K562 (cell line): Measurements from ENCODE around the gene SOX15. TPM values are rescaled to one million over a fixed set of nuclear protein-coding genes. Genes with fewer than 3 reads are reported as not detected.

Experiments
- ATAC-seq: fragments of 200-7000 bp; cut with Tn5 transposase; 3 replicates; pipeline ENCODE4 v1.9.1; 2020; ENCODE audit warnings: moderate library complexity
- BruUV-seq: library from RNA; stranded (reverse); fragments of 400-500 nt; replicated peaks from 2 replicates; lab custom pipeline; 2021; lab: Mats Ljungman, UMichigan
- CTCF ChIA-PET: fragments of 300-600 bp; formaldehyde crosslinking; extraction: SDS; loops from one replicate; lab custom pipeline; 2021; ENCODE audit warnings: low intra/inter-chr PET ratio; lab: Yijun Ruan, JAX
- POLR2A ChIA-PET: fragments of 300-600, 350-650 bp; sonication (Branson Sonifier 250); formaldehyde crosslinking; extraction: SDS; loops from one replicate; lab custom pipeline; 2021; ENCODE audit warnings: antibody characterized with exemption, inconsistent platforms; lab: Yijun Ruan, JAX
- DNase-seq, 4 experiments: peaks; one replicate each; pipeline versions ENCODE4 v3.0.0 to v3.0.0-alpha.2; 2011 to 2018; ENCODE audit warnings: low spot score in 3 of 4, mixed read lengths in 3 of 4; ENCODE audit errors: extremely low read depth in 1 of 4
- FAIRE-seq: peaks from 2 replicates; lab custom pipeline; 2011; peaks lifted over from hg19 to GRCh38; lab: Jason Lieb, UNC
- H2AFZ ChIP-seq: 2 replicates; pipeline ENCODE4 v1.6.0; 2011; ENCODE audit warnings: low read depth, low read length, control low read depth, inconsistent platforms
- H3K27ac ChIP-seq: fragments of 200-600 bp; 3 replicates; pipeline ENCODE4 v1.8.0; 2011; ENCODE audit warnings: low read depth, mild to moderate bottlenecking, control low read depth, inconsistent platforms, low read length, moderate library complexity, mixed read lengths; ENCODE audit errors: extremely low read depth
- H3K27me3 ChIP-seq, 2 experiments: fragments of 300-600 bp in 1 of 2; 2 replicates in 1 of 2; 3 replicates in 1 of 2; pipeline versions ENCODE4 v1.6.0 to v1.8.0; 2011; ENCODE audit warnings: inconsistent platforms in 2 of 2, low read length in 2 of 2, mild to moderate bottlenecking in 1 of 2, mixed read lengths in 1 of 2, moderate library complexity in 1 of 2; ENCODE audit not compliant: control insufficient read depth in 2 of 2, insufficient read depth in 2 of 2
- H3K36me3 ChIP-seq: fragments of 300-600 bp; 3 replicates; pipeline ENCODE4 v1.8.0; 2011; ENCODE audit warnings: mild to moderate bottlenecking, low read length, inconsistent platforms; ENCODE audit not compliant: control insufficient read depth, insufficient read depth
- H3K4me1 ChIP-seq, 2 experiments: fragments of 200-600 bp in 1 of 2; replicated peaks in 1 of 2; 2 replicates in 1 of 2; 3 replicates in 1 of 2; pipeline versions ENCODE4 v1.5.1 to v1.8.0; 2011; ENCODE audit warnings: inconsistent platforms in 2 of 2, low read length in 2 of 2, mild to moderate bottlenecking in 1 of 2, mixed read lengths in 1 of 2, moderate library complexity in 1 of 2; ENCODE audit not compliant: control insufficient read depth in 2 of 2, insufficient read depth in 2 of 2
- H3K4me2 ChIP-seq: 2 replicates; pipeline ENCODE4 v1.6.1; 2011; ENCODE audit warnings: low read length, control low read depth, inconsistent platforms, mixed read lengths; ENCODE audit not compliant: insufficient read depth
- H3K4me3 ChIP-seq: fragments of 200-600 bp; sonication (generic), shearing (Covaris generic); 2 replicates; pipeline ENCODE4 v1.5.1; 2016; ENCODE audit warnings: control low read depth, inconsistent platforms
- H3K79me2 ChIP-seq: fragments of 200-600 bp; 3 replicates; pipeline ENCODE4 v1.8.0; 2011; ENCODE audit warnings: low read length, inconsistent platforms; ENCODE audit not compliant: control insufficient read depth, insufficient read depth
- H3K9ac ChIP-seq, 2 experiments: 2 replicates each; pipeline versions ENCODE4 v1.6.0 to v1.6.1; 2011; ENCODE audit warnings: low read depth in 2 of 2, low read length in 2 of 2, control low read depth in 1 of 2, inconsistent platforms in 1 of 2, mild to moderate bottlenecking in 1 of 2, mixed read lengths in 1 of 2; ENCODE audit not compliant: insufficient read depth in 1 of 2
- H3K9me1 ChIP-seq: one replicate; pipeline ENCODE4 v1.6.0; 2011; ENCODE audit warnings: inconsistent platforms, mild to moderate bottlenecking, low read length, moderate library complexity; ENCODE audit not compliant: control insufficient read depth, insufficient read depth
- H3K9me3 ChIP-seq: replicated peaks from 2 replicates; pipeline ENCODE4 v1.5.1; 2011; ENCODE audit warnings: low read depth, low read length, inconsistent platforms; ENCODE audit not compliant: control insufficient read depth, insufficient read depth
- H4K20me1 ChIP-seq: replicated peaks from 2 replicates; pipeline ENCODE4 v1.6.1; 2011; ENCODE audit warnings: low read length, inconsistent platforms, mixed read lengths; ENCODE audit not compliant: control insufficient read depth, insufficient read depth
- CEBPZ ChIP-seq: fragments of 150-350 bp; IDR thresholded peaks from 2 replicates; pipeline ENCODE4 v1.6.1; 2014; ENCODE audit warnings: low read depth, mild to moderate bottlenecking, low read length, borderline replicate concordance
- MYBL2 ChIP-seq, 2 experiments: fragments of 450-650 bp in 1 of 2; sonication (generic) in 1 of 2; formaldehyde crosslinking in 1 of 2; IDR thresholded peaks; 2 replicates each; pipeline versions ENCODE4 v1.6.1 to v1.8.1; 2017 to 2022; ENCODE audit warnings: borderline replicate concordance in 1 of 2, inconsistent platforms in 1 of 2, low read depth in 1 of 2, mild to moderate bottlenecking in 1 of 2, missing genetic modification reagents in 1 of 2, moderate library complexity in 1 of 2
- MYNN ChIP-seq, 2 experiments: sonication (generic); formaldehyde crosslinking in 1 of 2; IDR thresholded peaks; 2 replicates each; pipeline versions ENCODE4 v1.5.0 to v1.6.1; 2016 to 2020; ENCODE audit warnings: antibody characterized with exemption in 1 of 2, missing genetic modification reagents in 1 of 2
- POLR2G ChIP-seq: fragments of 200-400 bp; formaldehyde crosslinking; IDR thresholded peaks from 2 replicates; pipeline ENCODE4 v1.6.1; 2017; ENCODE audit warnings: low read depth, mild to moderate bottlenecking, antibody characterized with exemption, low read length, moderate library complexity
- RFX5 ChIP-seq: IDR thresholded peaks from 2 replicates; pipeline ENCODE4 v1.6.1; 2011; ENCODE audit warnings: low read depth, mild to moderate bottlenecking, improper control_type of control experiment, low read length
- SMARCE1 ChIP-seq: fragments of 450-650 bp; IDR thresholded peaks from 2 replicates; pipeline ENCODE4 v1.7.1; 2016; ENCODE audit warnings: mild to moderate bottlenecking
- ZBTB7A ChIP-seq: IDR thresholded peaks from 2 replicates; pipeline ENCODE4 v1.6.1; 2011; ENCODE audit warnings: low read depth, mild to moderate bottlenecking, low read length, moderate library complexity, borderline replicate concordance; ENCODE audit not compliant: control insufficient read depth
- WGBS: fragments of 100-300 bp; shearing (Covaris generic); methylation state at CpG from one replicate; pipeline ENCODE4 v1.1.6; 2016; ENCODE audit warnings: low coverage, mixed read lengths; ENCODE audit not compliant: insufficient coverage; ENCODE audit errors: missing lambda C conversion rate; 5-methylcytosine and 5-hydroxymethylcytosine counted together
- in situ Hi-C: fragments of 300-500 bp; cut with MboI; formaldehyde crosslinking; loops from 4 replicates; pipeline ENCODE4 v1.15.0; 2018; ENCODE audit warnings: inconsistent platforms, mixed read lengths
- intact Hi-C: fragments of 100-400 bp; cut with micrococcal nuclease; formaldehyde crosslinking; loops from 2 replicates; pipeline ENCODE4 v1.14.2; 2022
- polyA plus RNA-seq, 8 experiments: library from polyadenylated mRNA; depleted of rRNA in 4 of 8; stranded (reverse) in 5 of 8; unstranded in 3 of 8; fragments of >200 nt; fragmentation: Nextera tagmentation in 2 of 8; fragmentation: Illumina TruSeq in 1 of 8; extraction: Ambion mirVana in 2 of 8; extraction: Trizol in 1 of 8; gene quantifications; 2 replicates each; pipeline versions ENCODE4 v1.2.1 to v1.2.3, GENCODE V29; 2011 to 2014; ENCODE audit warnings: inconsistent platforms in 1 of 8, missing spikeins in 1 of 8
- total RNA-seq, 7 experiments: library from RNA; depleted of rRNA in 6 of 7; stranded (reverse); fragments of >200 nt in 6 of 7; fragmentation: Illumina TruSeq in 2 of 7; extraction: Trizol in 2 of 7; gene quantifications; 2 replicates each; pipeline versions ENCODE4 v1.2.1 to v1.2.3, GENCODE V29; 2011 to 2021; ENCODE audit warnings: low replicate concordance in 1 of 7
- TF ChIP-seq, protein P1 (sequence below): fragments of 250-450 bp; sonication (Bioruptor Pico); IDR thresholded peaks from 2 replicates; pipeline ENCODE4 v1.4.0; 2020

Gene SOX15
- total and polyA plus RNA-seq, 9 of the 15 experiments (the other 6 are each of a cell fraction or from before 2014, with no cell fraction given) = 0.07 to 0.33 (median 0.19) TPM; not detected in 5

- FAIRE-seq (no peak), DNase-seq (no peak), ATAC-seq (no peak)
- no peaks in the 10 kb centered on the region for H4K20me1 ChIP-seq
- TF ChIP-seq MYBL2 (IDR thresholded peaks at IDR 0.05; ENCODE audit: low read depth) = no peak
- TF ChIP-seq MYBL2 (CRISPR knock-in tag; IDR thresholded peaks at IDR 0.05; ENCODE audit: borderline replicate concordance) = no peak
- 0 out of 2 replicates have a peak, but pooled peaks have one; percentile 8 for TF ChIP-seq ZBTB7A
- TF ChIP-seq CEBPZ = no peak
- TF ChIP-seq MYNN (IDR thresholded peaks at IDR 0.05) = no peak
- TF ChIP-seq MYNN (CRISPR knock-in tag; IDR thresholded peaks at IDR 0.05) = no peak
- no peak for TF ChIP-seq SMARCE1
- TF ChIP-seq POLR2G = peak; percentile 60
- TF ChIP-seq, protein P1, sequence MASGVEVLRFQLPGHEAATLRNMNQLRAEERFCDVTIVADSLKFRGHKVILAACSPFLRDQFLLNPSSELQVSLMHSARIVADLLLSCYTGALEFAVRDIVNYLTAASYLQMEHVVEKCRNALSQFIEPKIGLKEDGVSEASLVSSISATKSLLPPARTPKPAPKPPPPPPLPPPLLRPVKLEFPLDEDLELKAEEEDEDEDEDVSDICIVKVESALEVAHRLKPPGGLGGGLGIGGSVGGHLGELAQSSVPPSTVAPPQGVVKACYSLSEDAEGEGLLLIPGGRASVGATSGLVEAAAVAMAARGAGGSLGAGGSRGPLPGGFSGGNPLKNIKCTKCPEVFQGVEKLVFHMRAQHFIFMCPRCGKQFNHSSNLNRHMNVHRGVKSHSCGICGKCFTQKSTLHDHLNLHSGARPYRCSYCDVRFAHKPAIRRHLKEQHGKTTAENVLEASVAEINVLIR (CRISPR knock-in tag) = no peak
- no peak for TF ChIP-seq RFX5
- no peaks in the 10 kb centered on the region for H3K27me3 ChIP-seq
- H3K4me3 ChIP-seq = no peak overlapping the region
- no peaks in the 10 kb centered on the region for H3K9me1 ChIP-seq
- WGBS = 86% methylated on average over 1 of the region's 4 CpGs
- H3K27ac ChIP-seq = no peak overlapping the region
- POLR2A ChIA-PET = interaction anchor here (0.9 to 1.1 kb wide), 2 partner anchors 17 to 24 kb away, joined by 3 read pairs; partner anchors contain the start of gene FXR2
- intact Hi-C loops (no loop called here), in situ Hi-C loops (no loop called here)
- CTCF ChIA-PET = no interaction called here
- no peaks in the 10 kb centered on the region for H3K9me3 ChIP-seq
- peaks cover 33% of the 10 kb centered on the region for H3K79me2 ChIP-seq
- H3K36me3 ChIP-seq = peaks cover 86% of the 10 kb centered on the region
- H2AFZ ChIP-seq = no peak overlapping the region
- peaks cover 27 to 42% of the 10 kb centered on the region in 2 experiments for H3K4me1 ChIP-seq
- H3K9ac ChIP-seq = 0 out of 4 replicates have a peak overlapping the region, but pooled peaks of 1 of the 2 experiments have one; percentile 49
- no TSS peak for BruUV-seq
- no peak overlapping the region for H3K4me2 ChIP-seq
Measured at GRCh38 chr17:7590743-7591142, 849 bp upstream of the SOX15 start.
